WTC11 (cell line): ENCODE measurements around the gene ANKRD33B. TPM values are rescaled to one million over a fixed set of nuclear protein-coding genes. Genes with fewer than 3 reads are reported as not detected.

ENCODE experiments used
- ATAC-seq: fragments of 200-7000 bp; cut with Tn5 transposase; 2 replicates; pipeline ENCODE4 v1.10.0; 2021; ENCODE audit warnings: mild to moderate bottlenecking, moderate library complexity
- CTCF ChIA-PET: fragments of 300-600 bp; sonication (Branson Sonifier 250); formaldehyde crosslinking; loops from one replicate; lab custom pipeline; 2021; ENCODE audit warnings: antibody characterized with exemption; lab: Charles Lee
- POLR2A ChIA-PET: fragments of 350-600 bp; sonication (Branson Sonifier 250); formaldehyde crosslinking; loops from one replicate; lab custom pipeline; 2021; ENCODE audit warnings: antibody characterized with exemption; lab: Charles Lee
- DNase-seq: peaks from one replicate; pipeline ENCODE4 v3.0.0; 2021; ENCODE audit warnings: low spot score
- H3K27ac Mint-ChIP-seq: 2 replicates; pipeline ENCODE4 v1.8.0; 2021; ENCODE audit warnings: mixed read lengths
- H3K27me3 Mint-ChIP-seq: 2 replicates; pipeline ENCODE4 v1.8.0; 2021; ENCODE audit warnings: low read depth, mild to moderate bottlenecking, moderate library complexity, mixed read lengths
- H3K36me3 Mint-ChIP-seq: 2 replicates; pipeline ENCODE4 v1.8.0; 2021; ENCODE audit warnings: mixed read lengths
- H3K4me1 Mint-ChIP-seq: 2 replicates; pipeline ENCODE4 v1.8.0; 2022; ENCODE audit warnings: mixed read lengths
- H3K4me3 Mint-ChIP-seq: 2 replicates; pipeline ENCODE4 v1.8.0; 2021; ENCODE audit warnings: mild to moderate bottlenecking, moderate library complexity, mixed read lengths
- H3K9me3 Mint-ChIP-seq: 2 replicates; pipeline ENCODE4 v1.8.0; 2021; ENCODE audit warnings: mixed read lengths
- ATF2 ChIP-seq: sonication (generic); formaldehyde crosslinking; IDR thresholded peaks from 2 replicates; pipeline ENCODE4 v1.8.1; 2022; ENCODE audit warnings: low read depth, missing genetic modification reagents, borderline replicate concordance
- ATF6 ChIP-seq: sonication (generic); formaldehyde crosslinking; IDR thresholded peaks from 2 replicates; pipeline ENCODE4 v1.8.1; 2023; ENCODE audit warnings: mild to moderate bottlenecking, missing genetic modification reagents
- CTCF ChIP-seq: fragments of 200-600 bp; IDR thresholded peaks from 2 replicates; pipeline ENCODE4 v1.8.0; 2022; ENCODE audit warnings: antibody characterized with exemption
- EMX1 ChIP-seq: fragments of 250-450 bp; sonication (Bioruptor Pico); IDR thresholded peaks from 2 replicates; pipeline ENCODE4 v1.8.0; 2021; ENCODE audit warnings: mild to moderate bottlenecking
- GTF2I ChIP-seq: fragments of 250-450 bp; sonication (Bioruptor Pico); conservative IDR thresholded peaks from 2 replicates; pipeline ENCODE4 v1.4.0; 2021; ENCODE audit warnings: mild to moderate bottlenecking
- JAZF1 ChIP-seq: fragments of 250-450 bp; sonication (Bioruptor Pico); IDR thresholded peaks from 2 replicates; pipeline ENCODE4 v1.9.0; 2021; ENCODE audit warnings: moderate library complexity, mild to moderate bottlenecking, inconsistent platforms
- KAT7 ChIP-seq: sonication (generic); formaldehyde crosslinking; IDR thresholded peaks from 2 replicates; pipeline ENCODE4 v1.8.1; 2023; ENCODE audit warnings: missing genetic modification reagents, mild to moderate bottlenecking, borderline replicate concordance
- NFATC4 ChIP-seq: fragments of 250-450 bp; sonication (Bioruptor Pico); IDR thresholded peaks from 2 replicates; pipeline ENCODE4 v1.9.0; 2021; ENCODE audit warnings: mild to moderate bottlenecking
- NFYB ChIP-seq: sonication (generic); formaldehyde crosslinking; conservative IDR thresholded peaks from 2 replicates; pipeline ENCODE4 v1.8.0; 2022; ENCODE audit warnings: low read depth, missing genetic modification reagents
- NR2C2 ChIP-seq: sonication (generic); formaldehyde crosslinking; IDR thresholded peaks from 2 replicates; pipeline ENCODE4 v1.8.0; 2022; ENCODE audit warnings: mild to moderate bottlenecking, missing genetic modification reagents
- NR3C1 ChIP-seq: sonication (generic); formaldehyde crosslinking; conservative IDR thresholded peaks from 2 replicates; pipeline ENCODE4 v1.8.1; 2023; ENCODE audit warnings: low read depth, mild to moderate bottlenecking, missing genetic modification reagents
- PRRX2 ChIP-seq: fragments of 250-450 bp; sonication (Bioruptor Pico); IDR thresholded peaks from 2 replicates; pipeline ENCODE4 v1.8.0; 2021; ENCODE audit warnings: mild to moderate bottlenecking
- SMAD3 ChIP-seq: sonication (generic); formaldehyde crosslinking; IDR thresholded peaks from 2 replicates; pipeline ENCODE4 v1.8.0; 2022; ENCODE audit warnings: missing genetic modification reagents, mild to moderate bottlenecking, borderline replicate concordance
- SP1 ChIP-seq: sonication (generic); formaldehyde crosslinking; conservative IDR thresholded peaks from 2 replicates; pipeline ENCODE4 v1.8.1; 2022; ENCODE audit warnings: missing genetic modification reagents
- STAT6 ChIP-seq: sonication (generic); formaldehyde crosslinking; conservative IDR thresholded peaks from 2 replicates; pipeline ENCODE4 v1.8.1; 2023; ENCODE audit warnings: mild to moderate bottlenecking, low read depth, missing genetic modification reagents, moderate library complexity
- ZMAT4 ChIP-seq: fragments of 250-450 bp; sonication (Bioruptor Pico); IDR thresholded peaks from 2 replicates; pipeline ENCODE4 v1.9.0; 2021; ENCODE audit warnings: mild to moderate bottlenecking
- ZNF219 ChIP-seq: sonication (generic); formaldehyde crosslinking; IDR thresholded peaks from 2 replicates; pipeline ENCODE4 v1.8.0; 2023; ENCODE audit warnings: missing genetic modification reagents, mild to moderate bottlenecking, borderline replicate concordance
- ZNF232 ChIP-seq: sonication (generic); formaldehyde crosslinking; IDR thresholded peaks from 2 replicates; pipeline ENCODE4 v1.8.0; 2022; ENCODE audit warnings: mild to moderate bottlenecking, missing genetic modification reagents
- ZNF396 ChIP-seq: fragments of 250-450 bp; sonication (Bioruptor Pico); IDR thresholded peaks from 2 replicates; pipeline ENCODE4 v1.8.0; 2021; ENCODE audit warnings: mild to moderate bottlenecking, moderate library complexity, borderline replicate concordance
- total RNA-seq: library from RNA; stranded (reverse); gene quantifications from 3 replicates; pipeline ENCODE4 v1.2.3, GENCODE V29; 2021
- TF ChIP-seq, protein P1 (sequence below): sonication (generic); formaldehyde crosslinking; IDR thresholded peaks from 2 replicates; pipeline ENCODE4 v1.8.1; 2022; ENCODE audit warnings: missing genetic modification reagents, borderline replicate concordance
- TF ChIP-seq, protein P2 (sequence below): sonication (generic); formaldehyde crosslinking; IDR thresholded peaks from 2 replicates; pipeline ENCODE4 v1.8.0; 2022; ENCODE audit warnings: mild to moderate bottlenecking, missing genetic modification reagents
- TF ChIP-seq, protein P3 (sequence below): fragments of 250-450 bp; sonication (Bioruptor Pico); conservative IDR thresholded peaks from 2 replicates; pipeline ENCODE4 v1.9.0; 2021; ENCODE audit warnings: mild to moderate bottlenecking

ANKRD33B gene
- total RNA-seq, 1 experiment from 2014 or later, result 9.2 TPM

GRCh38 chr5:10618311-10618710 lies 54.4 kb downstream of the ANKRD33B start:
- no peak for TF ChIP-seq NFYB (CRISPR knock-in tag)
- TF ChIP-seq, protein P1, sequence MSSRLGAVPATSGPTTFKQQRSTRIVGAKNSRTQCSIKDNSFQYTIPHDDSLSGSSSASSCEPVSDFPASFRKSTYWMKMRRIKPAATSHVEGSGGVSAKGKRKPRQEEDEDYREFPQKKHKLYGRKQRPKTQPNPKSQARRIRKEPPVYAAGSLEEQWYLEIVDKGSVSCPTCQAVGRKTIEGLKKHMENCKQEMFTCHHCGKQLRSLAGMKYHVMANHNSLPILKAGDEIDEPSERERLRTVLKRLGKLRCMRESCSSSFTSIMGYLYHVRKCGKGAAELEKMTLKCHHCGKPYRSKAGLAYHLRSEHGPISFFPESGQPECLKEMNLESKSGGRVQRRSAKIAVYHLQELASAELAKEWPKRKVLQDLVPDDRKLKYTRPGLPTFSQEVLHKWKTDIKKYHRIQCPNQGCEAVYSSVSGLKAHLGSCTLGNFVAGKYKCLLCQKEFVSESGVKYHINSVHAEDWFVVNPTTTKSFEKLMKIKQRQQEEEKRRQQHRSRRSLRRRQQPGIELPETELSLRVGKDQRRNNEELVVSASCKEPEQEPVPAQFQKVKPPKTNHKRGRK (CRISPR knock-in tag), result no peak
- no peak for TF ChIP-seq SP1 (CRISPR knock-in tag)
- no peak for TF ChIP-seq GTF2I (CRISPR knock-in tag)
- TF ChIP-seq NFATC4 (CRISPR knock-in tag), result no peak
- no peak for TF ChIP-seq ZMAT4 (CRISPR knock-in tag)
- TF ChIP-seq KAT7 (CRISPR knock-in tag), result no peak
- no peak for TF ChIP-seq ATF6
- no peak for TF ChIP-seq NR2C2 (CRISPR knock-in tag)
- TF ChIP-seq ATF2 (CRISPR knock-in tag), result no peak
- no peak for TF ChIP-seq ZNF219 (CRISPR knock-in tag)
- TF ChIP-seq NR3C1 (CRISPR knock-in tag), result no peak
- TF ChIP-seq ZNF396 (CRISPR knock-in tag), result no peak
- TF ChIP-seq JAZF1, result no peak
- TF ChIP-seq, protein P2, sequence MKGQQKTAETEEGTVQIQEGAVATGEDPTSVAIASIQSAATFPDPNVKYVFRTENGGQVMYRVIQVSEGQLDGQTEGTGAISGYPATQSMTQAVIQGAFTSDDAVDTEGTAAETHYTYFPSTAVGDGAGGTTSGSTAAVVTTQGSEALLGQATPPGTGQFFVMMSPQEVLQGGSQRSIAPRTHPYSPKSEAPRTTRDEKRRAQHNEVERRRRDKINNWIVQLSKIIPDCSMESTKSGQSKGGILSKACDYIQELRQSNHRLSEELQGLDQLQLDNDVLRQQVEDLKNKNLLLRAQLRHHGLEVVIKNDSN (CRISPR knock-in tag), result no peak
- TF ChIP-seq EMX1 (CRISPR knock-in tag), result no peak
- TF ChIP-seq, protein P3, sequence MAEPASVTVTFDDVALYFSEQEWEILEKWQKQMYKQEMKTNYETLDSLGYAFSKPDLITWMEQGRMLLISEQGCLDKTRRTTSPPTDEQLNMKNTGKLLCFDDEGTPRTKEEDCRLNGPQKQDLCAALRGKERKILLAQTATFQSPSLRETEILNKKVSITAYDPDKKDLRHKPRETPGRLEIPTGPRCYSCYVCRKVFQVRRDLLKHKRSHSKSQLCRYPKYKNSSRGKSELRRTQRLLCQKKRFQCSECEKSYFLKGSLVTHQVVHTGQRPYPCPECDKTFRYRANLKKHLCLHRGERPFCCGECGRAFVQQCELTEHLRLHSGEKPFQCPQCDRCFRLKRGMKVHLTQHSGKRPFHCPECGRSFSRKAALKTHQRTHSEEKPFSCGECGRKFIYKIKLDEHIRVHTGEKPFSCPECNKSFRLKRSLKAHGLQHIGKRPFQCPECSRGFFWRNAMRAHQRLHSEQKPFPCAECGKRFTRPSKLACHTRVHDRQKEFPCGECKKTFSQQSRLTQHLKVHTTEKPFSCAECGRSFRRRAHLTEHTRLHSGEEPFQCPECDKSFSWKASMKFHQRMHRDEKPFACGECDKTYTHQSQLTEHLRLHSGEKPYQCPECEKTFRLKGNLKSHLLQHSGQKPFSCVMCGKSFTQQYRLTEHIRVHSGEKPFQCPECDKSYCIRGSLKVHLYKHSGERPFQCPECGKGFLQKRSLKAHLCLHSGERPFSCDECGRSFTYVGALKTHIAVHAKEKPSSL (CRISPR knock-in tag), result no peak
- ChIA-PET POLR2A (interaction anchor here (1.3 kb wide), 1 partner anchor 9 kb away, joined by 3 read pairs; no protein-coding TSS in a partner anchor), CTCF (interaction anchor here (1.0 to 2.1 kb wide), 2 partner anchors 9 to 165 kb away, joined by 3 to 12 read pairs; no protein-coding TSS in a partner anchor)
- Mint-ChIP-seq H3K9me3 (peaks cover 14% of the 10 kb centered on the region), H3K4me1 (peaks cover under 1% of the 10 kb centered on the region), H3K27ac (no peak overlapping the region), H3K27me3 (no peaks in the 10 kb centered on the region), H3K4me3 (no peak overlapping the region), H3K36me3 (peaks cover 7% of the 10 kb centered on the region)
- ATAC-seq (no peak), DNase-seq (no peak)

GRCh38 chr5:10619649-10620048 lies 55.8 kb downstream of the ANKRD33B start:
- Mint-ChIP-seq H3K27ac (no peak overlapping the region), H3K36me3 (peaks cover 7% of the 10 kb centered on the region), H3K9me3 (peaks cover 14% of the 10 kb centered on the region), H3K4me3 (no peak overlapping the region), H3K4me1 (peaks cover 6% of the 10 kb centered on the region), H3K27me3 (no peaks in the 10 kb centered on the region)
- DNase-seq (no peak), ATAC-seq (no peak)
- POLR2A ChIA-PET, result interaction anchor here (1.1 to 1.3 kb wide), 2 partner anchors 8 to 82 kb away, joined by 3 to 4 read pairs; no protein-coding TSS in a partner anchor
- CTCF ChIA-PET, result interaction anchor here (0.6 kb wide), 1 partner anchor 12 kb away, joined by 3 read pairs; no protein-coding TSS in a partner anchor
- no peak for TF ChIP-seq NR2C2 (CRISPR knock-in tag)
- no peak for TF ChIP-seq CTCF
- TF ChIP-seq PRRX2 (CRISPR knock-in tag), result no peak
- TF ChIP-seq STAT6 (CRISPR knock-in tag), result no peak
- no peak for TF ChIP-seq ZNF232
- no peak for TF ChIP-seq SMAD3 (CRISPR knock-in tag)
